Memory B cell (primary cell): ENCODE data around the gene TMTC2.
A peak's percentile ranks its signal among the peaks of the same experiment; 100 is the strongest.

ENCODE experiments used
- ATAC-seq: fragments of 150-1000 bp; cut with Tn5 transposase; 2 replicates; pipeline ENCODE4 v1.10.0; 2021; ENCODE audit warnings: low read depth, mild to moderate bottlenecking, moderate library complexity
- DNase-seq, 2 donors: peaks; one replicate each; pipeline ENCODE4 v3.0.0; 2022; ENCODE audit warnings: low spot score in 2 of 2
- H3K27ac Mint-ChIP-seq: one replicate; pipeline ENCODE4 v1.8.0; 2022; ENCODE audit warnings: mild to moderate bottlenecking, moderate library complexity, mixed read lengths
- H3K27me3 Mint-ChIP-seq: one replicate; pipeline ENCODE4 v1.8.0; 2022; ENCODE audit warnings: mixed read lengths
- H3K36me3 Mint-ChIP-seq: one replicate; pipeline ENCODE4 v1.8.0; 2022; ENCODE audit warnings: mild to moderate bottlenecking, mixed read lengths
- H3K4me1 Mint-ChIP-seq: one replicate; pipeline ENCODE4 v1.8.0; 2022; ENCODE audit warnings: mixed read lengths
- H3K4me3 Mint-ChIP-seq: one replicate; pipeline ENCODE4 v1.8.0; 2022; ENCODE audit warnings: mild to moderate bottlenecking, moderate library complexity, mixed read lengths
- H3K9me3 Mint-ChIP-seq: one replicate; pipeline ENCODE4 v1.8.0; 2022; ENCODE audit warnings: mixed read lengths

The TMTC2 gene

GRCh38 chr12:82866946-82867345 lies 180.2 kb downstream of the TMTC2 start:
- no peak overlapping the region for H3K4me3 Mint-ChIP-seq
- peaks cover 6% of the 10 kb centered on the region for H3K36me3 Mint-ChIP-seq
- no peak overlapping the region for H3K27ac Mint-ChIP-seq
- H3K4me1 Mint-ChIP-seq = peaks cover 8% of the 10 kb centered on the region
- DNase-seq = no peak
- peaks cover 3% of the 10 kb centered on the region for H3K9me3 Mint-ChIP-seq
- ATAC-seq = no peak
- H3K27me3 Mint-ChIP-seq = no peaks in the 10 kb centered on the region

- Mint-ChIP-seq H3K9me3 (peaks cover 3% of the 10 kb centered on the region), H3K27me3 (no peaks in the 10 kb centered on the region), H3K4me1 (peaks cover 8% of the 10 kb centered on the region), H3K27ac (no peak overlapping the region), H3K4me3 (no peak overlapping the region), H3K36me3 (peaks cover 6% of the 10 kb centered on the region)
- DNase-seq (no peak), ATAC-seq (no peak)
These were observed 181.2 kb downstream of the TMTC2 start for GRCh38 chr12:82867762-82868500.

- H3K27ac Mint-ChIP-seq = peak overlapping the region; percentile 62
- ATAC-seq (peak; percentile 59), DNase-seq (no peak)
- H3K4me3 Mint-ChIP-seq = no peak overlapping the region
- peaks cover 8% of the 10 kb centered on the region for H3K4me1 Mint-ChIP-seq
- H3K36me3 Mint-ChIP-seq = no peaks in the 10 kb centered on the region
- no peaks in the 10 kb centered on the region for H3K9me3 Mint-ChIP-seq
- H3K27me3 Mint-ChIP-seq = no peaks in the 10 kb centered on the region
These were observed 184.2 kb downstream of the TMTC2 start for GRCh38 chr12:82870771-82871377.

- Mint-ChIP-seq H3K4me3 (no peak overlapping the region), H3K27ac (no peak overlapping the region), H3K36me3 (no peaks in the 10 kb centered on the region), H3K27me3 (no peaks in the 10 kb centered on the region), H3K9me3 (no peaks in the 10 kb centered on the region), H3K4me1 (peaks cover 8% of the 10 kb centered on the region)
- DNase-seq (no peak), ATAC-seq (no peak)
These were observed 185.4 kb downstream of the TMTC2 start for GRCh38 chr12:82872088-82872487.

- H3K27ac Mint-ChIP-seq = no peak overlapping the region
- no peaks in the 10 kb centered on the region for H3K27me3 Mint-ChIP-seq
- H3K9me3 Mint-ChIP-seq = no peaks in the 10 kb centered on the region
- peaks cover 1% of the 10 kb centered on the region for H3K36me3 Mint-ChIP-seq
- no peak overlapping the region for H3K4me3 Mint-ChIP-seq
- DNase-seq = no peak
- ATAC-seq = no peak
- peaks cover 8% of the 10 kb centered on the region for H3K4me1 Mint-ChIP-seq
These were observed 186.6 kb downstream of the TMTC2 start for GRCh38 chr12:82873309-82873708.

- Mint-ChIP-seq H3K4me1 (peaks cover 8% of the 10 kb centered on the region), H3K4me3 (no peak overlapping the region), H3K36me3 (peaks cover 1% of the 10 kb centered on the region), H3K9me3 (no peaks in the 10 kb centered on the region), H3K27ac (no peak overlapping the region), H3K27me3 (no peaks in the 10 kb centered on the region)
- ATAC-seq = no peak
- no peak for DNase-seq
These were observed 187.2 kb downstream of the TMTC2 start for GRCh38 chr12:82873951-82874350.

GRCh38 chr12:82874945-82875344 lies 188.2 kb downstream of the TMTC2 start:
- ATAC-seq (no peak), DNase-seq (no peak)
- Mint-ChIP-seq H3K9me3 (no peaks in the 10 kb centered on the region), H3K27ac (no peak overlapping the region), H3K4me3 (no peak overlapping the region), H3K36me3 (peaks cover 1% of the 10 kb centered on the region), H3K4me1 (peaks cover 8% of the 10 kb centered on the region), H3K27me3 (no peaks in the 10 kb centered on the region)

GRCh38 chr12:82876075-82876474 lies 189.4 kb downstream of the TMTC2 start:
- Mint-ChIP-seq H3K36me3 (peaks cover 1% of the 10 kb centered on the region), H3K27me3 (no peaks in the 10 kb centered on the region), H3K4me1 (peaks cover 3% of the 10 kb centered on the region), H3K9me3 (no peaks in the 10 kb centered on the region), H3K4me3 (no peak overlapping the region), H3K27ac (no peak overlapping the region)
- ATAC-seq = no peak
- no peak for DNase-seq

- no peak for DNase-seq
- no peaks in the 10 kb centered on the region for H3K4me1 Mint-ChIP-seq
- H3K36me3 Mint-ChIP-seq = peaks cover 1% of the 10 kb centered on the region
- H3K4me3 Mint-ChIP-seq = no peak overlapping the region
- ATAC-seq = no peak
- no peaks in the 10 kb centered on the region for H3K9me3 Mint-ChIP-seq
- H3K27ac Mint-ChIP-seq = no peak overlapping the region
- H3K27me3 Mint-ChIP-seq = no peaks in the 10 kb centered on the region
These were observed 191.3 kb downstream of the TMTC2 start for GRCh38 chr12:82877963-82878362.

- no peaks in the 10 kb centered on the region for H3K4me1 Mint-ChIP-seq
- DNase-seq = no peak
- no peak overlapping the region for H3K4me3 Mint-ChIP-seq
- H3K9me3 Mint-ChIP-seq = no peaks in the 10 kb centered on the region
- no peaks in the 10 kb centered on the region for H3K27me3 Mint-ChIP-seq
- peaks cover 1% of the 10 kb centered on the region for H3K36me3 Mint-ChIP-seq
- no peak for ATAC-seq
- H3K27ac Mint-ChIP-seq = no peak overlapping the region
These were observed 193.8 kb downstream of the TMTC2 start for GRCh38 chr12:82880442-82880901.

GRCh38 chr12:82883394-82884355 lies 197.0 kb downstream of the TMTC2 start:
- H3K27me3 Mint-ChIP-seq = no peaks in the 10 kb centered on the region
- ATAC-seq = no peak
- H3K4me1 Mint-ChIP-seq = no peaks in the 10 kb centered on the region
- H3K9me3 Mint-ChIP-seq = no peaks in the 10 kb centered on the region
- DNase-seq = no peak
- H3K4me3 Mint-ChIP-seq = no peak overlapping the region
- no peaks in the 10 kb centered on the region for H3K36me3 Mint-ChIP-seq
- no peak overlapping the region for H3K27ac Mint-ChIP-seq

GRCh38 chr12:82886671-82887340 lies 200.1 kb downstream of the TMTC2 start:
- H3K27me3 Mint-ChIP-seq = no peaks in the 10 kb centered on the region
- no peak for DNase-seq
- H3K36me3 Mint-ChIP-seq = no peaks in the 10 kb centered on the region
- H3K27ac Mint-ChIP-seq = no peak overlapping the region
- no peak for ATAC-seq
- no peaks in the 10 kb centered on the region for H3K4me1 Mint-ChIP-seq
- no peaks in the 10 kb centered on the region for H3K9me3 Mint-ChIP-seq
- no peak overlapping the region for H3K4me3 Mint-ChIP-seq

- Mint-ChIP-seq H3K9me3 (no peaks in the 10 kb centered on the region), H3K4me1 (peaks cover 5% of the 10 kb centered on the region), H3K36me3 (no peaks in the 10 kb centered on the region), H3K4me3 (no peak overlapping the region), H3K27me3 (no peaks in the 10 kb centered on the region), H3K27ac (no peak overlapping the region)
- DNase-seq (no peak), ATAC-seq (no peak)
These were observed 207.2 kb downstream of the TMTC2 start for GRCh38 chr12:82893896-82894295.
